ENCODE data around the gene CCIN. TPM values are rescaled to one million over a fixed set of nuclear protein-coding genes. Genes with fewer than 3 reads are reported as not detected.
"Not testable (repeated sequence)": the region's sequence is repeated elsewhere in the genome, so short reads cannot be mapped to it uniquely, and the experiment has no call there.

CCIN gene
- polyA plus RNA-seq, result under 1 TPM in 1 of 3 donors, not detected in 2; 0.56 TPM

- WGBS, 3 donors, result 87 to 89% (median 88%) methylated on average over 6 of the region's 6 CpGs
- H3K27ac ChIP-seq (ENCODE audit: low read depth, low read length), result no peak within 1 kb of the TSS
Observed at GRCh38 chr9:36169166-36169565, at the start of gene CCIN. TSS of gene CCIN (plus strand) at chr9:36169388. CDS start at chr9:36169503, 115 bp downstream.

- 78 to 92% (median 89%) methylated on average over 7 of the region's 7 CpGs for whole genome bisulfite sequencing, 3 donors
- H3K27ac ChIP-seq (ENCODE audit: low read depth, low read length), result no peak overlapping the region
Observed at GRCh38 chr9:36119476-36119875, 49.7 kb upstream of the CCIN start.

- 88 to 96% (median 93%) methylated on average over 4 of the region's 4 CpGs for WGBS, 3 donors
Observed at GRCh38 chr9:36120705-36121104, 48.5 kb upstream of the CCIN start.

GRCh38 chr9:36121971-36122370 lies 47.2 kb upstream of the CCIN start:
- H3K27ac ChIP-seq (ENCODE audit: low read depth, low read length), result no peak overlapping the region
- 75 to 85% (median 81%) methylated on average over 7 of the region's 7 CpGs for WGBS, 3 donors

More at GRCh38 chr9:36120705-36121104, 48.5 kb upstream of the CCIN start:
- no peak overlapping the region for H3K27ac ChIP-seq (ENCODE audit: low read depth, low read length)

GRCh38 chr9:36123515-36123914 lies 45.7 kb upstream of the CCIN start:
- no peak overlapping the region for H3K27ac ChIP-seq (ENCODE audit: low read depth, low read length)

GRCh38 chr9:36125062-36125855 lies 43.9 kb upstream of the CCIN start:
- WGBS, 3 donors, result 78 to 82% (median 80%) methylated on average over 10 of the region's 10 CpGs
- H3K27ac ChIP-seq (ENCODE audit: low read depth, low read length), result no peak overlapping the region

More at GRCh38 chr9:36123515-36123914, 45.7 kb upstream of the CCIN start:
- 63 to 92% (median 67%) methylated on average over 2 of the region's 2 CpGs for WGBS, 3 donors

GRCh38 chr9:36126016-36126730 lies 43.0 kb upstream of the CCIN start:
- WGBS, 3 donors, result 53 to 62% (median 60%) methylated on average over 7 of the region's 7 CpGs
- no peak overlapping the region for H3K27ac ChIP-seq (ENCODE audit: low read depth, low read length)

- 44 to 80% (median 53%) methylated on average over 5 of the region's 5 CpGs for WGBS, 3 donors
- no peak overlapping the region for H3K27ac ChIP-seq (ENCODE audit: low read depth, low read length)
Observed at GRCh38 chr9:36127652-36128244, 41.4 kb upstream of the CCIN start.

- no peak overlapping the region for H3K27ac ChIP-seq (ENCODE audit: low read depth, low read length)
Observed at GRCh38 chr9:36128349-36128748, 40.8 kb upstream of the CCIN start.

GRCh38 chr9:36129139-36129538 lies 40.0 kb upstream of the CCIN start:
- H3K27ac ChIP-seq (ENCODE audit: low read depth, low read length), result no peak overlapping the region

More at GRCh38 chr9:36128349-36128748, 40.8 kb upstream of the CCIN start:
- WGBS, 3 donors, result 44 to 72% (median 54%) methylated on average over 8 of the region's 8 CpGs

GRCh38 chr9:36131666-36132065 lies 37.5 kb upstream of the CCIN start:
- not testable (repeated sequence) for H3K27ac ChIP-seq (ENCODE audit: low read depth, low read length)
- 92 to 95% (median 94%) methylated on average over 7 of the region's 7 CpGs for WGBS, 3 donors

More at GRCh38 chr9:36129139-36129538, 40.0 kb upstream of the CCIN start:
- WGBS, 3 donors, result 73 to 89% (median 76%) methylated on average over 12 of the region's 12 CpGs

- H3K27ac ChIP-seq (ENCODE audit: low read depth, low read length), result no peak overlapping the region
- 66 to 79% (median 76%) methylated on average over 3 of the region's 3 CpGs for WGBS, 3 donors
Observed at GRCh38 chr9:36132086-36132485, 37.1 kb upstream of the CCIN start.

GRCh38 chr9:36134761-36135505 lies 34.3 kb upstream of the CCIN start:
- WGBS, 3 donors, result 67 to 92% (median 91%) methylated on average over 9 of the region's 9 CpGs

GRCh38 chr9:36135741-36136271 lies 33.4 kb upstream of the CCIN start:
- H3K27ac ChIP-seq (ENCODE audit: low read depth, low read length), result no peak overlapping the region
- 9 to 20% (median 16%) methylated on average over 15 to 18 of the region's 18 CpGs for WGBS, 3 donors

More at GRCh38 chr9:36134761-36135505, 34.3 kb upstream of the CCIN start:
- no peak overlapping the region for H3K27ac ChIP-seq (ENCODE audit: low read depth, low read length)

- WGBS, 3 donors, result 0% methylated on average over 69 to 83 of the region's 83 CpGs
- H3K27ac ChIP-seq (ENCODE audit: low read depth, low read length), result no peak within 1 kb of the TSS
Observed at GRCh38 chr9:36136272-36136893, 32.8 kb upstream of the CCIN start, which contains the start of gene GLIPR2. TSS of gene GLIPR2 (plus strand) at chr9:36136733. CDS start at chr9:36136779, 46 bp downstream.

- WGBS, 3 donors, result 1% methylated on average over 33 to 40 of the region's 40 CpGs
- H3K27ac ChIP-seq (ENCODE audit: low read depth, low read length), result no peak overlapping the region
Observed at GRCh38 chr9:36136894-36137391, 32.2 kb upstream of the CCIN start.

- no peak overlapping the region for H3K27ac ChIP-seq (ENCODE audit: low read depth, low read length)
- 31 to 40% (median 33%) methylated on average over 12 of the region's 12 CpGs for WGBS, 3 donors
Observed at GRCh38 chr9:36137392-36138004, 31.7 kb upstream of the CCIN start.
